HEK293 (cell line): ENCODE measurements around the gene C1orf216.

Experiments
- CTCF ChIA-PET: fragments of 350-600 bp; formaldehyde crosslinking; extraction: SDS; loops from one replicate; lab custom pipeline; 2021; ENCODE audit warnings: antibody characterized with exemption; lab: Yijun Ruan, JAX
- POLR2A ChIA-PET: fragments of 300-600 bp; formaldehyde crosslinking; extraction: SDS; loops from one replicate; lab custom pipeline; 2020; ENCODE audit warnings: antibody characterized with exemption, inconsistent platforms; lab: Yijun Ruan, JAX
- H3K27ac ChIP-seq: fragments of 200-500 bp; sonication (Bioruptor generic); 2 replicates; pipeline ENCODE4 v1.5.1; 2014; ENCODE audit warnings: low read depth, low read length, control low read depth, inconsistent platforms; ENCODE audit errors: extremely low read depth
- H3K36me3 ChIP-seq, 2 experiments: fragments of 200-500 bp in 1 of 2; sonication (Bioruptor generic) in 1 of 2; 1 replicate in 1 of 2; 2 replicates in 1 of 2; pipeline ENCODE4 v1.5.1; 2014 to 2017; ENCODE audit warnings: inconsistent platforms in 2 of 2, low read length in 2 of 2; ENCODE audit not compliant: control insufficient read depth in 2 of 2, insufficient read depth in 1 of 2
- H3K4me1 ChIP-seq: fragments of 200-500 bp; sonication (Bioruptor generic); 2 replicates; pipeline ENCODE4 v1.5.1; 2014; ENCODE audit warnings: mild to moderate bottlenecking, low read length, inconsistent platforms; ENCODE audit not compliant: control insufficient read depth, insufficient read depth
- H3K4me3 ChIP-seq: 2 replicates; pipeline ENCODE4 v1.5.1; 2011; ENCODE audit warnings: low read depth, mild to moderate bottlenecking, control low read depth, low read length, moderate library complexity
- H3K9me3 ChIP-seq: fragments of 200-500 bp; sonication (Bioruptor generic); 2 replicates; pipeline ENCODE4 v1.5.1; 2014; ENCODE audit warnings: low read depth, low read length, inconsistent platforms; ENCODE audit not compliant: control insufficient read depth, insufficient read depth
- BCL11B ChIP-seq: fragments of 450-650 bp; formaldehyde crosslinking; IDR thresholded peaks from 2 replicates; pipeline ENCODE4 v1.5.1; 2016; ENCODE audit warnings: low read depth, missing biosample characterization, missing genetic modification characterization
- GLI2 ChIP-seq: fragments of 450-650 bp; formaldehyde crosslinking; IDR thresholded peaks from 2 replicates; pipeline ENCODE4; 2017; ENCODE audit warnings: missing biosample characterization, missing genetic modification characterization, low read depth, borderline replicate concordance
- HOXC10 ChIP-seq: sonication (generic); formaldehyde crosslinking; IDR thresholded peaks from 2 replicates; pipeline ENCODE4 v1.8.1; 2023; ENCODE audit warnings: mild to moderate bottlenecking, missing genetic modification reagents
- KLF7 ChIP-seq: fragments of 450-650 bp; formaldehyde crosslinking; IDR thresholded peaks from 2 replicates; pipeline ENCODE4 v1.5.1; 2016; ENCODE audit warnings: missing biosample characterization, missing genetic modification characterization, borderline replicate concordance
- PRDM1 ChIP-seq: fragments of 450-650 bp; formaldehyde crosslinking; IDR thresholded peaks from 2 replicates; pipeline ENCODE4; 2016; ENCODE audit warnings: missing biosample characterization, missing genetic modification characterization
- SCRT1 ChIP-seq: fragments of 450-650 bp; formaldehyde crosslinking; IDR thresholded peaks from 2 replicates; pipeline ENCODE4 v1.5.1; 2016; ENCODE audit warnings: missing biosample characterization, missing genetic modification characterization, borderline replicate concordance
- SCRT2 ChIP-seq: fragments of 450-650 bp; formaldehyde crosslinking; IDR thresholded peaks from 2 replicates; pipeline ENCODE4 v1.5.1; 2016; ENCODE audit warnings: missing biosample characterization, missing genetic modification characterization
- SP7 ChIP-seq: fragments of 450-650 bp; formaldehyde crosslinking; IDR thresholded peaks from 2 replicates; pipeline ENCODE4 v1.5.1; 2016; ENCODE audit warnings: missing biosample characterization, missing genetic modification characterization
- ZFP41 ChIP-seq: fragments of 450-650 bp; formaldehyde crosslinking; IDR thresholded peaks from 2 replicates; pipeline ENCODE4 v1.5.1; 2016; ENCODE audit warnings: missing biosample characterization, missing genetic modification characterization, borderline replicate concordance
- ZNF146 ChIP-seq: fragments of 450-650 bp; formaldehyde crosslinking; IDR thresholded peaks from 2 replicates; pipeline ENCODE4 v1.5.1; 2016; ENCODE audit warnings: missing biosample characterization, missing genetic modification characterization
- ZNF157 ChIP-seq: fragments of 450-650 bp; formaldehyde crosslinking; IDR thresholded peaks from 2 replicates; pipeline ENCODE4 v1.5.1; 2016; ENCODE audit warnings: missing biosample characterization, missing genetic modification characterization
- ZNF169 ChIP-seq: fragments of 450-650 bp; formaldehyde crosslinking; IDR thresholded peaks from 2 replicates; pipeline ENCODE4 v1.5.1; 2016; ENCODE audit warnings: missing biosample characterization, missing genetic modification characterization
- ZNF175 ChIP-seq: fragments of 450-650 bp; formaldehyde crosslinking; IDR thresholded peaks from 2 replicates; pipeline ENCODE4 v1.5.1; 2016; ENCODE audit warnings: missing biosample characterization, missing genetic modification characterization
- ZNF19 ChIP-seq: fragments of 450-650 bp; formaldehyde crosslinking; IDR thresholded peaks from 2 replicates; pipeline ENCODE4; 2016; ENCODE audit warnings: missing biosample characterization, missing genetic modification characterization, low read depth
- ZNF202 ChIP-seq: fragments of 450-650 bp; formaldehyde crosslinking; IDR thresholded peaks from 2 replicates; pipeline ENCODE4 v1.5.1; 2016; ENCODE audit warnings: missing biosample characterization, missing genetic modification characterization, borderline replicate concordance
- ZNF211 ChIP-seq: fragments of 450-650 bp; formaldehyde crosslinking; IDR thresholded peaks from 2 replicates; pipeline ENCODE4 v1.5.1; 2016; ENCODE audit warnings: low read depth, missing biosample characterization, missing genetic modification characterization
- ZNF292 ChIP-seq: fragments of 450-650 bp; formaldehyde crosslinking; IDR thresholded peaks from 2 replicates; pipeline ENCODE4 v1.5.1; 2016; ENCODE audit warnings: low read depth, missing biosample characterization, missing genetic modification characterization, borderline replicate concordance
- ZNF350 ChIP-seq: fragments of 450-650 bp; formaldehyde crosslinking; IDR thresholded peaks from 2 replicates; pipeline ENCODE4 v1.5.0; 2017; ENCODE audit warnings: missing biosample characterization, mild to moderate bottlenecking, missing genetic modification characterization
- ZNF366 ChIP-seq: fragments of 450-650 bp; formaldehyde crosslinking; conservative IDR thresholded peaks from 2 replicates; pipeline ENCODE4 v1.5.1; 2016; ENCODE audit warnings: missing biosample characterization, missing genetic modification characterization
- ZNF561 ChIP-seq: fragments of 450-650 bp; IDR thresholded peaks from 2 replicates; pipeline ENCODE4 v1.5.1; 2018; ENCODE audit warnings: missing biosample characterization, missing genetic modification characterization, borderline replicate concordance
- ZNF621 ChIP-seq: fragments of 450-650 bp; formaldehyde crosslinking; IDR thresholded peaks from 2 replicates; pipeline ENCODE4 v1.5.1; 2017; ENCODE audit warnings: missing biosample characterization, missing genetic modification characterization
- ZNF658 ChIP-seq: fragments of 450-650 bp; formaldehyde crosslinking; IDR thresholded peaks from 2 replicates; pipeline ENCODE4; 2016; ENCODE audit warnings: missing biosample characterization, missing genetic modification characterization
- ZSCAN23 ChIP-seq: fragments of 450-650 bp; formaldehyde crosslinking; IDR thresholded peaks from 2 replicates; pipeline ENCODE4 v1.5.1; 2016; ENCODE audit warnings: missing biosample characterization, missing genetic modification characterization
- TF ChIP-seq, protein P1 (sequence below): fragments of 450-650 bp; formaldehyde crosslinking; IDR thresholded peaks from 2 replicates; pipeline ENCODE4 v1.5.1; 2016; ENCODE audit warnings: missing biosample characterization, missing genetic modification characterization

The C1orf216 gene

DNA sequence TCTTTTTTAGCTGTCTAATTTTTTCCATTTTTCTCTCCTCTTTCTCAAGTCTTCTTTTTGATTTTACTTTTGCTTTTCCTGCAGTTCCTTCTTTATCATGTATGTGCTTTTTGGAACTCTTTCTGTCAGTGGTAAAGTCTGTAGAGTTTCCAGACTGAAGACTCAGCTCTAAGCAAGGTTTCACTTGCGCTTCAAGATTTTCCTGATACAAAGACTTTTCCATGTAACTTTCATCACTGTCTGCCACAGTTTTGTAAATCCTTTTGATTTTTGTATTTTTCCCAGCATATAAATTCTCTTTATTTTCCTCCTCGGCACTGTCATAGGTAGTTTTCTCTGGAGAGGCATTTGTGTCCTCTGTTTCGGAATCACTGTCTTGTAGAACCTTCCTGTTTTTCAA is 45.6 kb upstream of the C1orf216 start:
- TF ChIP-seq ZNF366 (tag by site-specific recombination) (no peak), ZSCAN23 (no peak), PRDM1 (peak; percentile 95)
- H3K36me3 ChIP-seq = peaks cover 30 to 70% of the 10 kb centered on the region in 2 experiments
- POLR2A ChIA-PET = no interaction called here
- H3K4me3 ChIP-seq = no peak overlapping the region
- no peaks in the 10 kb centered on the region for H3K4me1 ChIP-seq
- CTCF ChIA-PET = interaction anchor here (0.9 to 1.2 kb wide), 2 partner anchors 21 to 48 kb away, joined by 3 read pairs; no protein-coding TSS in a partner anchor
- H3K27ac ChIP-seq = no peak overlapping the region
- H3K9me3 ChIP-seq = no peaks in the 10 kb centered on the region

DNA sequence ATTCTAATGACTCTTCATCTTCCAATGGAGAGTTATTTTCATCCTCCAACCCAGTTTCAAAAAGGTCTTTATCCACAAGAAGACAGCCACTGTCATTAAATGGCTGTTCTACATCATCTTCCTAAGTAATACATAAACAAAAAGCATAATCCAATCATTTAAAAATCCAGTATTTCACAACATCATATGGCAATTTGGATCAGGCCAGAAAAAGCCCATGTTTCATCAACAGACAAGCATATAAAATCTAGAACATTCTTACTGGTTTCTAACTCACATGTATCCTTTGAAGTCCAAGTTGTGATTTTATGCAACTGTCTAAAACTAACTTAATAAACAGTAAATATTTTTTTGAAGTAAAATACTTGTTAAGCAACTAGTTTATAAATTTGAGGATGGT is 44.5 kb upstream of the C1orf216 start:
- POLR2A ChIA-PET = no interaction called here
- no peak for TF ChIP-seq ZNF157 (tag by site-specific recombination)
- TF ChIP-seq KLF7 (tag by site-specific recombination) = no peak
- no peak for TF ChIP-seq GLI2
- no peak for TF ChIP-seq ZNF211 (tag by site-specific recombination)
- no peak for TF ChIP-seq ZNF350
- no peak for TF ChIP-seq ZNF146 (tag by site-specific recombination)
- TF ChIP-seq, all 188 proteins: peak for 0

DNA sequence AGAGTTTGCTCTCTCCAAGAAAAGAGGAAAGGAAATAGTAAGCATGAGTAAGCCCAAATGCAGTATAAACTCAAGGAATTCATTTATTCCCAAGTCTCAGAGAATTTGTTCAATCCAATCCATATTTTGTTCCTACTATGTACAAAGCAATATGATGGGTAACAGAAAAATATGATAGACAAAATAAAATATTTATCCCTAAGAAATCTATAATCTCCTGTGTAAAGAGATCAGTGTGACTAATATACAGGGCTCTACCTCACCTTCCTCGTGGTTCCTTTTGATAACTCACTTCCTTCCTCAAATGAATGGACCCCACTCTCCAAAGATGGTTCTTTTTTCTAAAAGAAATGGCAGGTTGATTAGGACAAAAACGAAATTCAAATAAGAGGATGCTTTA is 43.5 kb upstream of the C1orf216 start:
- Histone ChIP-seq H3K4me3 (no peak overlapping the region), H3K27ac (no peak overlapping the region), H3K9me3 (no peaks in the 10 kb centered on the region), H3K36me3 (peaks cover 45 to 84% of the 10 kb centered on the region in 2 experiments), H3K4me1 (no peaks in the 10 kb centered on the region)
- POLR2A ChIA-PET = no interaction called here
- CTCF ChIA-PET = interaction anchor here (0.6 to 1.3 kb wide), 2 partner anchors 47 to 162 kb away, joined by 3 read pairs; no protein-coding TSS in a partner anchor
- no peak for TF ChIP-seq ZNF621 (tag by site-specific recombination)

More for the DNA sequence above, 44.5 kb upstream of the C1orf216 start:
- Histone ChIP-seq H3K27ac (no peak overlapping the region), H3K4me3 (no peak overlapping the region), H3K4me1 (no peaks in the 10 kb centered on the region), H3K36me3 (peaks cover 37 to 81% of the 10 kb centered on the region in 2 experiments), H3K9me3 (no peaks in the 10 kb centered on the region)
- CTCF ChIA-PET = interaction anchor here (0.8 kb wide), 1 partner anchor 35 kb away, joined by 3 read pairs; no protein-coding TSS in a partner anchor

DNA sequence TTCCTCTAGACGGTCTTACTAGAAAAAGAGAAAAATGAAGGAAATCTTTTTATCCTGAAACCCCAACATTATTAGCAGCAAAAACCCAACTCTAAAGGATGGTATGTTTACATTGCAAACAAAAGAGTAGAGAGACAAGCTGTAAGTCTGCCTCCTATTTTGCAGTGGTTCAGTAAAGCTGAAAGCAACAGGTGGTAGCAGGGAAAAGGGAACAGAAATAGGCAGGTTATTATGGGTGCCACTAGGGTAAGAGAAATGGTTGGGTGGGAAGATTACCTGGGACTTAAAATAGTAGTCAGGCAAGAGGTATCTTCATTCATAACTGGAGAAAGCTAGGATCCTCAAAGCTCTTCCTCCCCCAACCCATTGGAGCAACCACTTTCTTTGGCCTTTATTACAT is 37.4 kb upstream of the C1orf216 start:
- no peaks in the 10 kb centered on the region for H3K9me3 ChIP-seq
- ChIA-PET POLR2A (interaction anchor here (1.1 to 2.9 kb wide), 2 partner anchors 14 to 198 kb away, joined by 3 to 19 read pairs; partner anchors contain the start of genes CLSPN, KIAA0319L and NCDN), CTCF (interaction anchor here (0.6 to 1.7 kb wide), 8 partner anchors 9 to 184 kb away, joined by 3 to 6 read pairs (median 3); partner anchors contain the start of gene CLSPN)
- no peak overlapping the region for H3K4me3 ChIP-seq
- H3K4me1 ChIP-seq = no peaks in the 10 kb centered on the region
- peaks cover 47 to 93% of the 10 kb centered on the region in 2 experiments for H3K36me3 ChIP-seq
- no peak overlapping the region for H3K27ac ChIP-seq
- no peak for TF ChIP-seq BCL11B (tag by site-specific recombination)
- TF ChIP-seq ZNF202 (tag by site-specific recombination) = no peak
- peak; percentile 94 for TF ChIP-seq SCRT1 (tag by site-specific recombination)
- TF ChIP-seq ZFP41 = no peak
- TF ChIP-seq HOXC10 = no peak
- TF ChIP-seq ZNF19 (tag by site-specific recombination) = no peak
- TF ChIP-seq ZNF169 = no peak
- no peak for TF ChIP-seq ZNF292 (tag by site-specific recombination)
- TF ChIP-seq ZNF658 = no peak
- no peak for TF ChIP-seq SP7
- TF ChIP-seq ZNF621 (tag by site-specific recombination) = no peak
- TF ChIP-seq SCRT2 = peak; percentile 96
- TF ChIP-seq ZNF561 (tag by site-specific recombination) = no peak
- TF ChIP-seq, protein P1, sequence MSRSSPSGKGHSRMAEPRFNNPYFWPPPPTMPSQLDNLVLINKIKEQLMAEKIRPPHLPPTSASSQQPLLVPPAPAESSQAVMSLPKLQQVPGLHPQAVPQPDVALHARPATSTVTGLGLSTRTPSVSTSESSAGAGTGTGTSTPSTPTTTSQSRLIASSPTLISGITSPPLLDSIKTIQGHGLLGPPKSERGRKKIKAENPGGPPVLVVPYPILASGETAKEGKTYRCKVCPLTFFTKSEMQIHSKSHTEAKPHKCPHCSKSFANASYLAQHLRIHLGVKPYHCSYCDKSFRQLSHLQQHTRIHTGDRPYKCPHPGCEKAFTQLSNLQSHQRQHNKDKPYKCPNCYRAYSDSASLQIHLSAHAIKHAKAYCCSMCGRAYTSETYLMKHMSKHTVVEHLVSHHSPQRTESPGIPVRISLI (tag by site-specific recombination) = no peak
- no peak for TF ChIP-seq ZNF175 (tag by site-specific recombination)
